ENCODE results near the gene MTMR12.

Gene MTMR12

GRCh38 chr5:32187675-32188074, 125.1 kb downstream of the MTMR12 start:
- no peak for DNase-seq

- DNase-seq: no peak
Measured at GRCh38 chr5:32182463-32183063, 130.2 kb downstream of the MTMR12 start.
